ENCODE data around the gene CEP120. TPM values are rescaled to one million over a fixed set of nuclear protein-coding genes. Genes with fewer than 3 reads are reported as not detected.
A peak's percentile ranks its signal among the peaks of the same experiment; 100 is the strongest.

Gene CEP120
- polyA plus RNA-seq, 2 of the 4 experiments (the other 2 are of a cell fraction), result 10.1 to 40.8 TPM

DNA sequence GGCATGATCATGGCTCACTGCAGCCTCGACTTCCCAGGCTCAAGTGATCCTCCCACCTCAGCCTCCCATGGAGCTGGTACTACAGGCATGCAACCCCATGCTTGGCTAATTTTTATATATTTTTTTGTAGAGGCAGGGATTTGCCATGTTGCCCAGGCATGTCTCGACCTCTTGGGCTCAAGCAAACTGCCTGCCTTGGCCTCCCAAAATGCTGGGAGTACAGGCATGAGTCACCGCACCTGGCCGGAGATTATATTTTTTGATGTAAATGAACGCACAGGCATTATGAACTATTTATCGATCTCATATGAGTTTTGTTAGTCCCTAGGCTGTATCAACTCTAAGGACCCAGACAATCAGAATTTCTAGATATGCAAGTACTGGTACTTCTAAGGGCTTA is 25.5 kb upstream of the CEP120 start:
- WGBS (ENCODE audit: missing lambda C conversion rate), result 63% methylated on average over 6 of the region's 6 CpGs
- no peaks in the 10 kb centered on the region for H3K4me1 ChIP-seq
- H3K4me3 ChIP-seq, result no peak overlapping the region
- TF ChIP-seq CBX2 (IDR thresholded peaks at IDR 0.05; ENCODE audit: borderline replicate concordance, low read depth) (no peak), HDAC2 (IDR thresholded peaks at IDR 0.05) (no peak), NFE2L2 (conservative IDR thresholded peaks at IDR 0.05; ENCODE audit: low read length) (no peak), ZNF302 (CRISPR knock-in tag; IDR thresholded peaks at IDR 0.05) (no peak), KDM5A (IDR thresholded peaks at IDR 0.05) (no peak), SMC3 (IDR thresholded peaks at IDR 0.05) (no peak), CHD4 (IDR thresholded peaks at IDR 0.05; ENCODE audit: borderline replicate concordance) (no peak)
- H3K4me2 ChIP-seq, result no peak overlapping the region
- ATAC-seq (no peak), DNase-seq (ENCODE audit: low read depth in 1 of 2, low spot score in 1 of 2) (no peak), FAIRE-seq (no peak)
- H3K9me3 ChIP-seq, result no peaks in the 10 kb centered on the region
- POLR2A ChIA-PET, result no interaction called here
- CTCF ChIA-PET, result interaction anchor here (1.6 kb wide), 1 partner anchor 25 kb away, joined by 5 read pairs; the partner anchor contains the start of gene CEP120
- H3K27ac ChIP-seq, result no peak overlapping the region

GRCh38 chr5:123448017-123448617 is 24.9 kb upstream of the CEP120 start:
- WGBS (ENCODE audit: missing lambda C conversion rate), result 37% methylated on average over 3 of the region's 3 CpGs
- FAIRE-seq, result no peak
- Histone ChIP-seq H3K4me2 (no peak overlapping the region), H3K27ac (no peak overlapping the region), H3K4me3 (no peak overlapping the region), H3K9me3 (no peaks in the 10 kb centered on the region), H3K4me1 (no peaks in the 10 kb centered on the region)
- CTCF ChIA-PET, result interaction anchor here (0.6 to 1.6 kb wide), 2 partner anchors 25 to 183 kb away, joined by 3 to 5 read pairs; partner anchors contain the start of gene CEP120
- POLR2A ChIA-PET, result no interaction called here
- ATAC-seq, result no peak
- DNase-seq (ENCODE audit: low read depth in 1 of 2, low spot score in 1 of 2), result no peak
- TF ChIP-seq CHD4 (IDR thresholded peaks at IDR 0.05; ENCODE audit: borderline replicate concordance) (no peak), MAFK (IDR thresholded peaks at IDR 0.05; ENCODE audit: partially characterized antibody) (no peak), RNF2 (IDR thresholded peaks at IDR 0.05; ENCODE audit: borderline replicate concordance, low read depth) (peak; percentile 88; the same call in 1 of the 2 replicates), NPAS2 (CRISPR knock-in tag; IDR thresholded peaks at IDR 0.05; ENCODE audit: borderline replicate concordance) (no peak), BHLHE40 (IDR thresholded peaks at IDR 0.05; ENCODE audit: low read depth, low read length) (no peak), MAX (IDR thresholded peaks at IDR 0.05) (no peak), ZFP36 (IDR thresholded peaks at IDR 0.05; ENCODE audit: borderline replicate concordance, partially characterized antibody) (no peak), CBX8 (IDR thresholded peaks at IDR 0.05) (no peak), ZC3H11A (IDR thresholded peaks at IDR 0.05) (no peak)

DNA sequence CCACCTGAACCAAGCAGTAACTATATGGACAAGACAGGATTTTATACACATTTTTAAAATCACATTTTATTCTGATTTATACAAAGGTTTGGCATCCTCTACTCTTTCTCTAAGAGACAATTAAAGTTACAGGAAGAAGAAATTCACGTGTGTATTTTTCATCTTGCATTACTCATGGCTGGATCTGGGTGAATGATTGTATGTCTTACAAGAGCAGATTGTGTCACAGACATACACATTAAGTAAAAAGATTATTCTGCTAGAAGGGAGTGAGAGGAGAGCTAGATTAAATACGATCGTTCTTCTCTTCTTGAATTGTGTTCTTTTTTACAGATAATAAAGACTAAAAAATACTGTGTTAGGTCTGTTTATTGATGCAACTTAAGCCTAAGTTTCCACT is 20.8 kb upstream of the CEP120 start:
- ATAC-seq (no peak), FAIRE-seq (no peak), DNase-seq (ENCODE audit: low read depth in 1 of 2, low spot score in 1 of 2) (no peak)
- ChIA-PET CTCF (no interaction called here), POLR2A (no interaction called here)
- no peak for TF ChIP-seq PBX3 (IDR thresholded peaks at IDR 0.05)
- Histone ChIP-seq H3K4me2 (no peak overlapping the region), H3K27ac (no peak overlapping the region), H3K9me3 (no peaks in the 10 kb centered on the region), H3K4me1 (no peaks in the 10 kb centered on the region), H3K4me3 (no peak overlapping the region)
- WGBS (ENCODE audit: missing lambda C conversion rate), result 52% methylated on average over 3 of the region's 3 CpGs

DNA sequence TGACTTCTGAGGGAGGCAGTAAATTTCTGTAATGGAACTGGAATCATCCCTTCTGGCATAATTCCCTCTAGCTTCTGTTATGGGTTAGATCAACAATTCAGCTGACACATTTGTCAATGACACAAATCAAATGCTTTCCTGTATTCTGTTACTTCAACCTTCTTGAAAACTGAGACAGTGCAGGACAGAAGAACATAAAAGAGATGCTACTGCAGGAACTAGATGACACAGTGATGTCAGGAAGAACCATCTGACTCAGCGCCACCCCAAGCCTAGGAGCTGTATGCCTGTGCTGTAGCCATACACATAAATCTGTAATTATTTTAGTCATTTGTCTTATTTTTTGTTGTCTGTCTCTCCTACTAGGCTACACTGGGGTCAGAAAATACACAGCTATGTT is 18.2 kb upstream of the CEP120 start:
- ATAC-seq (no peak), DNase-seq (ENCODE audit: low read depth in 1 of 2, low spot score in 1 of 2) (no peak), FAIRE-seq (no peak)
- TF ChIP-seq TP53 (CRISPR knock-in tag; IDR thresholded peaks at IDR 0.05) (no peak), RAD21 (conservative IDR thresholded peaks at IDR 0.05 in 1 of 2, IDR thresholded peaks at IDR 0.05 in 1 of 2) (no peak), CBX8 (IDR thresholded peaks at IDR 0.05) (no peak), EHF (CRISPR knock-in tag; IDR thresholded peaks at IDR 0.05) (no peak), EHMT2 (IDR thresholded peaks at IDR 0.05; ENCODE audit: low read depth) (no peak), PBX3 (IDR thresholded peaks at IDR 0.05) (no peak), BHLHE40 (IDR thresholded peaks at IDR 0.05; ENCODE audit: low read depth, low read length) (no peak), MYC (IDR thresholded peaks at IDR 0.05; ENCODE audit: borderline replicate concordance, low read length) (no peak)
- H3K4me2 ChIP-seq, result no peak overlapping the region
- H3K27ac ChIP-seq, result no peak overlapping the region
- WGBS (ENCODE audit: missing lambda C conversion rate), result 89% methylated on average over 1 of the region's 1 CpG
- POLR2A ChIA-PET, result interaction anchor here (1.4 kb wide), 1 partner anchor 70 kb away, joined by 3 read pairs; the partner anchor contains the start of gene CSNK1G3
- H3K4me1 ChIP-seq, result no peaks in the 10 kb centered on the region
- no peak overlapping the region for H3K4me3 ChIP-seq
- no peaks in the 10 kb centered on the region for H3K9me3 ChIP-seq
- CTCF ChIA-PET, result interaction anchor here (0.6 to 1.3 kb wide), 2 partner anchors 18 to 21 kb away, joined by 3 to 4 read pairs; partner anchors contain the start of gene CEP120
